Pancreas (tissue), 10 donors: ENCODE measurements around the gene ZNF575. TPM values are rescaled to one million over a fixed set of nuclear protein-coding genes. Genes with fewer than 3 reads are reported as not detected.
"Not testable (repeated sequence)": the region's sequence is repeated elsewhere in the genome, so short reads cannot be mapped to it uniquely, and the experiment has no call there.

ENCODE experiments used
- ATAC-seq, 4 donors: fragments of 200-7000 bp; cut with Tn5 transposase; one replicate each; pipeline versions ENCODE4 v1.8.0 to v1.9.1; 2020; ENCODE audit warnings: mild to moderate bottlenecking in 4 of 4, moderate library complexity in 4 of 4
- DNase-seq, 6 donors: peaks; one replicate each; pipeline ENCODE4 v3.0.0-alpha.2; 2020
- FAIRE-seq: peaks from 2 replicates; lab custom pipeline; 2012; peaks lifted over from hg19 to GRCh38; lab: Jason Lieb, UNC
- H3K27ac ChIP-seq, 4 donors: fragments of 200-600 bp; sonication (generic); 1 replicate in 3 of 4; 2 replicates in 1 of 4; pipeline versions ENCODE4 v1.5.0 to v1.8.0; 2020
- H3K27me3 ChIP-seq, 4 donors: fragments of 200-600 bp; one replicate each; pipeline ENCODE4 v1.8.0; 2021
- H3K36me3 ChIP-seq, 3 donors: fragments of 200-600 bp; sonication (generic) in 1 of 3; one replicate each; pipeline versions ENCODE4 v1.5.0 to v1.8.0; 2020 to 2021
- H3K4me1 ChIP-seq, 3 donors: fragments of 200-600 bp; one replicate each; pipeline ENCODE4 v1.8.0; 2021
- H3K4me3 ChIP-seq, 4 donors: fragments of 200-600 bp; sonication (generic) in 2 of 4; one replicate each; pipeline versions ENCODE4 v1.5.0 to v1.8.0; 2020 to 2021
- H3K9me3 ChIP-seq, 4 donors: fragments of 200-600 bp; one replicate each; pipeline ENCODE4 v1.8.0; 2021
- WGBS, 2 donors: extraction: QIAGEN DNeasy Blood & Tissue Kit; methylation state at CpG; one replicate each; pipeline ENCODE4 v1.1.7; 2013; 5-methylcytosine and 5-hydroxymethylcytosine counted together
- intact Hi-C, 3 donors: fragments of 100-400 bp; cut with DNase I; formaldehyde crosslinking; loops; one replicate each; pipeline versions ENCODE4 v1.11.1 to v1.14.2; 2022
- polyA plus RNA-seq, 2 donors: library from polyadenylated mRNA; stranded (reverse); fragments of 200-250 nt; gene quantifications; one replicate each; pipeline ENCODE4 v1.2.3, GENCODE V29; 2013
- total RNA-seq, 6 donors: library from RNA; stranded (reverse); fragmentation: NEBNext Ultra II Directional in 4 of 6; extraction: Animal tissue kit (Norgen Biotek cat#: 25700) in 4 of 6; gene quantifications; one replicate each; pipeline versions ENCODE4 v1.2.1 to v1.2.4, GENCODE V29; 2021 to 2023
- TF ChIP-seq, protein P1 (sequence below), 4 donors: fragments of 200-600 bp; sonication (generic) in 3 of 4; IDR thresholded peaks; one replicate each; pipeline versions ENCODE4 v1.5.0 to v1.8.0; 2021; ENCODE audit warnings: antibody characterized with exemption in 4 of 4
- donor health status: healthy with polysubstance abuse.
- donor health status: DM: no; HTN: no; CAD: no; lungs with moderate emphysema.
- donor health status: DM: no; HTN: no; CAD: no.
- donor health status: control.
- donor health status: control.
- donor health status: Bipolar disorder and iron deficiency.
- donor health status: DM: yes; HTN: yes; CAD: no.
- donor health status: DM: no; HTN: no; CAD: no.
- donor health status: DM: no; HTN: no; CAD: no.
- donor health status: DM: yes; HTN: yes; CAD: no.

ZNF575 gene
- total and polyA plus RNA-seq, 8 donors: 0.79 to 1.3 (median 1.2) TPM

GRCh38 chr19:43506629-43507028, 26.4 kb upstream of the ZNF575 start:
- FAIRE-seq: no peak
- no peak for ATAC-seq
- WGBS, 2 donors: 92 to 93% methylated on average over 5 of the region's 5 CpGs
- peaks cover 0 to 2% (median 0%) of the 10 kb centered on the region in 3 donors for H3K36me3 ChIP-seq
- no peak for DNase-seq
- H3K4me1 ChIP-seq: peaks cover 0 to 4% (median 0%) of the 10 kb centered on the region in 3 donors
- H3K27me3 ChIP-seq: no peaks in the 10 kb centered on the region
- TF ChIP-seq, protein P1, sequence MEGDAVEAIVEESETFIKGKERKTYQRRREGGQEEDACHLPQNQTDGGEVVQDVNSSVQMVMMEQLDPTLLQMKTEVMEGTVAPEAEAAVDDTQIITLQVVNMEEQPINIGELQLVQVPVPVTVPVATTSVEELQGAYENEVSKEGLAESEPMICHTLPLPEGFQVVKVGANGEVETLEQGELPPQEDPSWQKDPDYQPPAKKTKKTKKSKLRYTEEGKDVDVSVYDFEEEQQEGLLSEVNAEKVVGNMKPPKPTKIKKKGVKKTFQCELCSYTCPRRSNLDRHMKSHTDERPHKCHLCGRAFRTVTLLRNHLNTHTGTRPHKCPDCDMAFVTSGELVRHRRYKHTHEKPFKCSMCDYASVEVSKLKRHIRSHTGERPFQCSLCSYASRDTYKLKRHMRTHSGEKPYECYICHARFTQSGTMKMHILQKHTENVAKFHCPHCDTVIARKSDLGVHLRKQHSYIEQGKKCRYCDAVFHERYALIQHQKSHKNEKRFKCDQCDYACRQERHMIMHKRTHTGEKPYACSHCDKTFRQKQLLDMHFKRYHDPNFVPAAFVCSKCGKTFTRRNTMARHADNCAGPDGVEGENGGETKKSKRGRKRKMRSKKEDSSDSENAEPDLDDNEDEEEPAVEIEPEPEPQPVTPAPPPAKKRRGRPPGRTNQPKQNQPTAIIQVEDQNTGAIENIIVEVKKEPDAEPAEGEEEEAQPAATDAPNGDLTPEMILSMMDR (IDR thresholded peaks at IDR 0.05): no peak
- H3K4me3 ChIP-seq: no peak overlapping the region
- intact Hi-C loops: no loop called here
- no peaks in the 10 kb centered on the region for H3K9me3 ChIP-seq
- H3K27ac ChIP-seq: no peak overlapping the region

GRCh38 chr19:43507880-43508279, 25.1 kb upstream of the ZNF575 start:
- H3K9me3 ChIP-seq: no peaks in the 10 kb centered on the region
- 90 to 97% methylated on average over 2 of the region's 2 CpGs for WGBS, 2 donors
- FAIRE-seq (no peak), DNase-seq (no peak), ATAC-seq (no peak)
- no peak overlapping the region for H3K4me3 ChIP-seq
- H3K27me3 ChIP-seq: no peaks in the 10 kb centered on the region
- TF ChIP-seq, protein P1 (IDR thresholded peaks at IDR 0.05): no peak
- no peak overlapping the region for H3K27ac ChIP-seq
- H3K4me1 ChIP-seq: peaks cover 0 to 4% (median 0%) of the 10 kb centered on the region in 3 donors
- peaks cover 0 to 2% (median 0%) of the 10 kb centered on the region in 3 donors for H3K36me3 ChIP-seq
- intact Hi-C loops: no loop called here

GRCh38 chr19:43510713-43511112, 22.3 kb upstream of the ZNF575 start:
- Histone ChIP-seq H3K9me3 (no peaks in the 10 kb centered on the region), H3K36me3 (peaks cover 0 to 2% (median 0%) of the 10 kb centered on the region in 3 donors), H3K27ac (no peak overlapping the region), H3K4me1 (no peaks in the 10 kb centered on the region), H3K27me3 (no peaks in the 10 kb centered on the region), H3K4me3 (no peak overlapping the region)
- WGBS, 2 donors: 95 to 96% methylated on average over 9 of the region's 9 CpGs
- TF ChIP-seq, protein P1 (IDR thresholded peaks at IDR 0.05): no peak
- no peak for DNase-seq
- no peak for ATAC-seq
- no peak for FAIRE-seq
- intact Hi-C loops: no loop called here

DNA sequence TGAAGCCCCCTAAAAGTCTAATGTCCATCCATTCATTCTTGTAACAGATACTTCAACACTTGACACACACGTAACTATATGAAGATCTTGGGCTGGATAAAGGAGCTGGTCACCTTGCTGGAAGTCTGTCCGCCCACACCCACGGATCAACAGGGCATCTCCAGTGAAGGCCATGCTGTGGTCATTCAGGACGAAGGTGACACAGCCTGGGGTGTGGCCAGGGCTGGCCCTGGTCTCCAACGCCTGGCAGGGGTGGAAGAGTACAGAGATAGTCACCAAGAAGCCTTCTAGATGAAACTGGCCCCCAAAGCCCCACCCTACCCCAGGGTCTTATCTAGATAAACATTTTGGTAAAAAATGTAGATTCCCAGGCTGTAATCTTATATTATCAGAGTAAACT, 21.7 kb upstream of the ZNF575 start:
- Histone ChIP-seq H3K27ac (no peak overlapping the region), H3K9me3 (no peaks in the 10 kb centered on the region), H3K36me3 (peaks cover 0 to 2% (median 0%) of the 10 kb centered on the region in 3 donors), H3K4me1 (no peaks in the 10 kb centered on the region), H3K27me3 (no peaks in the 10 kb centered on the region), H3K4me3 (no peak overlapping the region)
- FAIRE-seq (no peak), ATAC-seq (no peak), DNase-seq (no peak)
- intact Hi-C loops: no loop called here
- WGBS, 2 donors: 91 to 94% methylated on average over 5 of the region's 5 CpGs
- TF ChIP-seq, protein P1 (IDR thresholded peaks at IDR 0.05): no peak

- H3K27ac ChIP-seq, H3K9me3 ChIP-seq, DNase-seq, FAIRE-seq, H3K4me3 ChIP-seq, H3K4me1 ChIP-seq, H3K27me3 ChIP-seq, intact Hi-C loops, H3K36me3 ChIP-seq, ATAC-seq: not testable (repeated sequence)
Observed at GRCh38 chr19:43512399-43512798, 20.6 kb upstream of the ZNF575 start.
